SHP77 (cell line): ENCODE measurements around the gene DENND10.
"Not testable (repeated sequence)": the region's sequence is repeated elsewhere in the genome, so short reads cannot be mapped to it uniquely, and the experiment has no call there.

Experiments
- DNase-seq, 2 experiments: peaks; one replicate each; lab custom pipeline; 2025; lab: John Stamatoyannopoulos, UW

The DENND10 gene

DNA sequence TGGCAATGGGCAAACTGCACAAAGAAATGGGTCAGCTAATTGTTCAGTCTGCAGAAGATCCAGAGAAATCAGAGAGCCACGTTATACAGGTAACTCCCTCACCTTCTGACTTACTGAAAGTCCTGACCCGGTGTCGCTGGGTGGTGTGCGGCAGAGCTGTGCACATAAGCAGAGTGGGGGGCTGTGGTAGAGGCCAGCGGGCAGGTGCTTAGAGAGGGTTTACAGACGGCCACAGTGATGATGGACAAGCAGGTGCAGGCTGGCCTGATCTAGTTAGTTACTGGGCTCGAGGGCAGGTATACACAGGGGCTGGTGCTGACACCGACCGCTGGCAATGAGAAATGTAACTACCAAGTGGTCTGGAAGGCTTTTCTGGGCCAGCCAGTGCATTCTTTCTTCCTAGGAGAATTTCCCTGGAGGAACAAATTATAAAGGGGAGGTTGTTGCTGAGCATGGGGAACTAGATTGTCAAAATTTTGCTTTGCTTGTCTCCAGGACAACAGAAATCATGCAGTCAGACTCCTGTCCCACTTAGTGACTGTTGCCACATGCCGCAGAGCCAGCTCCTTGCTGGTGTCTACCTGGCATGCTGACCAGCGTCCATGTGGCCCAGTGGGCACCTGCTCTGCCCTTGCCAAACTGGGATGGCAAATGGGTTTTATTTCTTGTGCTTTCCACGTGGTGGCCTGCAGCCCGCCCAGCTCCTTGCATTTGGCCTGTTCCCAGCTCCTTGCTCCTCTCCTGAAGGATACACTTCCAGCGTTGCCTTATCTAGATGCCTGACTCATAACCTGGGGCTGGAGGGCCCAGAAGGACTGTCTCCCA lies 28.8 kb downstream of the DENND10 start:
- no peak for DNase-seq

DNA sequence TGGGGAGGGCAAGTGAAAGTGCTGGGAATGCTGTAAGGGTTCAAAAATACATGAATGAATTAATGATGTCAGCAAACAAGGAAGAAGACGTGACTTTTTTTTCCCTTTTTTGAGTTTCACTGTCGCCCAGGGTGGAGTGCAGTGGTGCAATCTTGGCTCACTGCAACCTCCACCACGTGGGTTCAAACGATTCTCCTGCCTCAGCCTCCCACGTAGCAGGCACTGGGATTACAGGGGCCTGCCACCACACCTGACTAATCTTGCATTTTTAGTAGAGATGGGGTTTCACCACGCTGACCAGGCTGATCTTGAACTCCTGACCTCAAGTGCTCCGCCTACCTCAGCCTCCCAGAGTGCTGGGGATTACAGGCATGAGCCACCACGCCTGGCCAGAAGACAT lies 30.0 kb downstream of the DENND10 start:
- DNase-seq = no peak

DNA sequence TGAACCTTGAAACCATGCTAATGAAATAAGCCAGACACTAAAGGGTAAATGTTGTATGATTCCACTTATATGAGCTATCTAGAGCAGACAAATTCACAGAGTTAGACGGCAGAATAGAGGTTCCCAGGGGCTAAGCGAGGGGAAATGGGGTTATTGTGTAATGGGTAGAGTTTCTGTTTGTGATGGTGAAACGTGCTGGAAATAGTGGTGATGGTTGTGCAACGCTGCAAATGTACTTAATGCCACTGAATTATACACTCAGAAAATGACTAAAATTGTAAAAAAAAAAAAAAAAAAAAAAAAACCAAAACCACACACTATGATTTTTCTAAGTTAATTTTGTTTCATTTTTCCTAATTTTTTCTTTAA lies 31.6 kb downstream of the DENND10 start:
- no peak for DNase-seq

DNA sequence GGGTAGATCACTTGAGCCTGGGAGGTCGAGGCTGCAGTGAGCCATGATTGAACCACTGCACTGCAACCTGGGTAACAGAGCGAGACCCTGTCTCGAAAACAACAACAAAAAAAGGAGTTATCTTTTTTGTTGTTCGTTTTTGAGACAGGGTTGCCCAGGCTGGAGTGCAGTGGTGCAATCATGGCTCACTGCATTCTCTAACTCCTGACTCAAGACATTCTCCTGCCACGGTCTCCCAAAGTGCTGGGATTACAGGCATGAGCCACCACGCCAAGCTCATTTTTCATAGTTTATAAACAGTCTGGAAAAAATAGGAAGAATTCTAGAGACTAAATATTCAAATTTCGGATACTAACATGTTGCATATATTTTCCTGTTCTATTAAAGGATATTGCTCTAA lies 32.2 kb downstream of the DENND10 start:
- no peak for DNase-seq

DNA sequence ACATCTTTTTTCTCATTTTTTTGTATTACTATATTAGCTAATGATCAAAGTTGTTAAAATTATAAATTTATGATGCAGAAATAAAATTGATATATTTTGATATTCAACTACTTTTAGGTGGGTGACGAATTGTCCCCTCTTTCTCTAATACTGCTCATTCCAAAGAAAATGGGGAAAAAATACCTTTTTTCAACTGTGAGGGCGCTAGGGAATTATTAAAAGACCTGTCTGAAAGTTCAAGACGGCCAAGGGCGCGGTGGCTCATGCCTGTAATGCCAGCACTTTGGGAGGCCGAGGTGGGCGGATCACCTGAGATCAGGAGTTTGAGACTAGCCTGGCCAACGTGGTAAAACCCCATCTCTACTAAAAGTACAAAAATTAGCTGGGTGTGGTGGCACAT lies 34.0 kb downstream of the DENND10 start:
- not testable (repeated sequence) for DNase-seq

DNA sequence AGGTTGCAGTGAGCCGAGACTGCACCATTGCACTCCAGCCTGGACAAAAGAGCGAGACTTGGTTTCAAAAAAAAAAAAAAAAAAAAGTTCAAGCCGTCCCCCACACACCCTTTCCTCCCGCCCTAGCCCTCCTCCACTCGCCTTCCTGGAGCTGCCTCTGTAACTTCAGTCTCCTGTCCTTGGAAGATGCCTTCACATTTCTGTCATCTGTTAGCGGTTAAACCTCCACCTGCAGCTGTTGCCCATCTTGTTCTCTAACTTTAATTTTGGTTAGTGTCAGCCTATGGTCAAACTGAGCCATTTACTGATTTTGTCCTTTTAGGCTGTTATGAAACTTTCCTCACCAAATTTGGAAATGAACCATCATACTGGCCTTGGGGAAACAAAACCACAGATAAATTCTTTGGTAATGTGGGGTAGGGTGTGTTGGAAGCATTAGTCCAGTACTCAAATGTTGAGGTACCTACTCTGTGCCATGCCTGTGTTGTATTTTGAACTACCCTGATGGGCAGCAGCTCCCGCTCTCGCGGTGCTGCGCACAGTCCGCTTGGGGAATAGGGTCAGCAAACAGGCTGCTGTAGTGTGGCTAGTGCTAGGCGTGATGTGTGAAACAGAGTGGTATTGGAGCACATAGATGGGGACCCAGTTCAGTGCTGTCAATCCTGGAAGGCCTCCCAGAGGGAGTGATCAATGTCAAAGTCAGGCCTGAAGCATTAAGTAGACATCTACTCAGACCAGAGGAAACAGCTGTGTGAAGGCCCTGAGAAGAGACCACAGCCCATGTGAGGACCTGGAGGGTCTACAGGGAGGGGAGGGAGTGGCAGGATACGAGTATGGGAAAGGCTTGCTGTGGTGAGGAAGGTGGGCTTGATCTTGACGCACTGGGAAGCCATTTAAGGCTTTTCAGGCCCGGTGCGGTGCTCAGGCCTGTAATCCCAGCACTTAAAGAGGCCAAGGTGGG lies 34.7 kb downstream of the DENND10 start:
- DNase-seq = no peak

DNA sequence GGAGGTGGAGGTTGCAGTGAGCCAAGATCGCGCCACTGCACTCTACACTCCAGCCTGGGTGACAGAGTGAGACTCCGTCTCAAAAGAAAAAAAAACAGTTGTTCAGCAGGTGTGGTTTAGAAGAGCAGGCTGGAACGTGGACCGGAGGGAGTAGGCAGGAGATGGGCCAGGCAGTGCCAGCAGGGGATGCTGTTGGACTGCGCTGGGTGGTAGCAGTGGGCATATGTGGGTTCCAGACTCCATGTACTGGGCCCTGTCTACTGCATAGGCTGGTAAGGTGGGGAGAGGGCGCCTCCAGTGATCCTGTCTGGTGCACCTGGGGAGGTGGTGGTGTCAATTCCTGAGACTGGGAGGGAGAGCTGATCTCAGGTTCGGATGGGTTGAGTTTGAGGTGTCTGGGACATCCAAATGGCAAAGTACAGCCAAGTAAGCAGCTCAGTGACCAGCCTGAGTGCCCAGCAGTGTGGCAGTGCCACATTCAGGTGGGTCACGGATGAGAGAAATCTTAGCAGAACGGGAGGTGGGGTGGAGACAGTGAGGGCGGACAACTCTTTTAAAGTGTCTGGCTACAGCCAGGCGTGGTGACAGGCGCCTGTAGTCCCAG lies 35.7 kb downstream of the DENND10 start:
- peak in 1 of 2 experiments; percentile 18 for DNase-seq

DNA sequence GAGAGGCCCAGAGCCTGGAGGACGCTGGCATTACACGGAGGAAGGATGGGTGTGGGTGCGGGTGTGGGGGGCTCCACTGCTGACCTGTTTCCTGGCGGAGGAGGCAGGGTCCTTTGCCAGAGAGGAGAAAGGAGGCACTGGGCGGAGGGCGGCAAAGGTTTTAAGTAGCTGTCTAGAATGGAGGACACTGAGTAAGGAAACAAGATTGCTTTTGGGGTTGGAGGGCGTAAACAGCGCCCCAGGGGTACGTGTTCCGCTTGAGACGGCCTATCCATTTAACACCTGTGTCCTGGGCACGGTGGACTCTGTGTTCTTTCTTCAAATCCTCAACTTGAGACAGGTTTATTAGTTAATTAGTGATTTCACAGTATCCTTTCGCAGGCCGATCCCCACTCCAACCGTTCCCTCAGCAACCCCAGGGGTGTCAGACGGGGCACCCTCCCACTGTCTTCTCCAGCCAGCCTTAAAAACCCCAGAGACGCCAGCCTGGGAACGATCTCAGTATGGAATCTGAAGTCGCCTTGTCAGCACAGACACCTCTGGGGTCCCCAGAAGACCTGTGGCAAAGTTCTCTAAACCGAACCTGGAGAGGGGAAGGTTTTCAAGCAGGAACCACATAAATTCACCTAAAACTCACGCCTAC lies 36.8 kb downstream of the DENND10 start:
- DNase-seq = no peak

DNA sequence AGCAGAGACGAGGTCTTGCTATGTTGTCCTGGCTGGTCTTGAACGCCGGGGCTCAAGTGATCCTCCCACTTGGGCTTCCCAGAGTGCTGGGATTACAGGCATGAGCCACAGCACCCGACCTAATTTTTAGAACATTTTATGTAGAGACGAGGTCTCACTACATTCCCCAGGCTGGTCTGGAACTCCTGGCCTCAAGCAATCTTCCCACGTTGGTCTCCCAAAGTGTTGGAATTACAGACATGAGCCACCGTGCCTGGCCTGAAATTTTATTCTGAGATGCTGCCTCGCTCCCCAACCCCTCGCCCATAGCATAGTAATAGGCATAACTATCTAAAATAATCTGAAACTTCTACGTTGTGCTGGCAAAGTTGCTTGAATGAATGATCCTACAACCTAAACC lies 39.7 kb downstream of the DENND10 start:
- no peak for DNase-seq

DNA sequence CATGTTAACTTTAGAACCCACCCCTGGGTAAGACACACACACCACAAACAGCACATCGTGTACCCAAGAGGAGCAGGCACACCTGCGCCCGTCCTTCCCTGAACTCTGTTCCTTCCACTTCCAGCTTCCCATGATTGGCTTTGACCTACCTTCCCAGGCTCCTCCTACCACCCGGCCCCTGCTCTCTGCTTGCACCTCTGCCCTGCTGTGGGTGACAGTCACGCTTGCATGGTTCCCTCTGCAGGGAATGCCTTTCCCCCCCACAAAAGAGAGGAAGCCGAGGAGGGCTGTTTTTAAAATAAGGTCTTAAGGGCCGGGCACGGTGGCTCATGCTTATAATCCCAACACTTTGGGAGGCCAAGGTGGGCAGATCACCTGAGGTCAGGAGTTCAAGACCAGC lies 45.2 kb downstream of the DENND10 start:
- DNase-seq = no peak

DNA sequence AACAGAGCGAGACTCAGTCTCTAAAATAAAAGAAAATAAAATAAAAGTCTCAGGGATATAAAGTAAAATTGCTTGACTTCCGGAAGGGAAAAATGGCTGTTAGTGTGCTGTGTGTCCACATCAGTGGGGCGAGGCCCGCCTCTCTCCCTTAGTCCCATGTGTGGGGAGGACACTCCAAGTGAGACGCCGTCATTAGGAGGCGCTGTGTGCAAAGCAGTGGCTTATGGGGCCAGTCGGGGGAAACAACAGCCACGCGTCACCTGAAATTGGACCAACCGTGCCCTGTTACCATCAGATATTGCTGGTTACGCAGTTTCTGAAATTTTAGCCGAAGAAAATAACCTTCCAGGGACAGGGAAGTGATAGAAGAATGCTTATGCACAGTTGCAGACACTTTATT lies 45.8 kb downstream of the DENND10 start:
- no peak for DNase-seq

DNA sequence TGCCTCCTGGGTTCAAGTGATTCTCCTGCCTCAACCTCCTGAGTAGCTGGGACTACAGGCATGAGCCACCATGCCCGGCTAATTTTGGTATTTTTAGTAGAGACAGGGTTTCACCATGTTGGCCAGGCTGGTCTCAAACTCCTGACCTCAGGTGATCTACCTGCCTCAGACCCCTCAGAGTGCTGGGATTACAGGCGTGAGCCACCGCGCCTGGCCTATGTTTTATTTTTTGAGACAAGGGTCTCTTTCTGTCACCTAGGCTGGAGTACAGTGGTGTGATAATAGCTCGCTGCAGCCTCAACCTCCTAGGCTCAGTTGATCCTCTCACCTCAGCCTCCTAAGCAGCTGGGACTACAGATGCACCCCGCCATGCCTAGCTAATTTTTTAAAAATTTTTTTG lies 47.7 kb downstream of the DENND10 start:
- not testable (repeated sequence) for DNase-seq

DNA sequence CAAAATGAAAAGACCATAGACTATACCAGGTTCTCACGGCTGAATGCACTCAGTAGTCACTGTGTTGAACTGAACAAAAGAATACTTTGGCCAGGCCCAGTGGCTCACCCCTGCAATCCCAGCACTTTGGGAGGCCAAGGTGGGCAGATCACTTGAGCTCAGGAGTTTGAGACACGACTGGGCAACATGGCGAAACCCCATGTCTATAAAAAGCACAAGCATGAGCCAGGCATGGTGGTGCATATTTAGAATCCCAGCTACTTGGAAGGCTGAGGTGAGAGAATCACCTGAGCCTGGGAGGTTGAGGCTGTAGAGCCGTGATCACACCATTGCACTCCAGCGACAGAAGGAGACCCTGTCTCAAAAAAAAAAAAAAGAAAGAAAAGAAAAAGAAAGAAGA lies 49.1 kb downstream of the DENND10 start:
- no peak for DNase-seq

DNA sequence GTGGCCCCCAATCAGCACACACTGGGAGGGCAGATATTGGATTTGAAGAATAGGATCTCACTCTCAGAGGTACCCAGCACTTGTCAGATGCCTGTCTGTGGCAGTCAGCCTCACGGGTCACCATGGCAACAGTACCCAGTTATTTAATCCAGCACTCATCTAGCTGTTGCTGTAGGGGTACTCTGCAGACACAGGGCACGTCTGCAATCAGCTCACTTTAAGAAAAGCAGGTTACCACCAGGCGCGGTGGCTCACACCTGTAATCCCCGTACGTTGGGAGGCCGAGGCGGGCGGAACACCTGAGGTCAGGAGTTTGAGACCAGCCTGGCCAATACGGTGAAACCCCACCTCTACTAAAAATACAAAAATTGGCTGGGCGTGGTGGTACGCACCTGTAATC lies 49.7 kb downstream of the DENND10 start:
- no peak for DNase-seq

DNA sequence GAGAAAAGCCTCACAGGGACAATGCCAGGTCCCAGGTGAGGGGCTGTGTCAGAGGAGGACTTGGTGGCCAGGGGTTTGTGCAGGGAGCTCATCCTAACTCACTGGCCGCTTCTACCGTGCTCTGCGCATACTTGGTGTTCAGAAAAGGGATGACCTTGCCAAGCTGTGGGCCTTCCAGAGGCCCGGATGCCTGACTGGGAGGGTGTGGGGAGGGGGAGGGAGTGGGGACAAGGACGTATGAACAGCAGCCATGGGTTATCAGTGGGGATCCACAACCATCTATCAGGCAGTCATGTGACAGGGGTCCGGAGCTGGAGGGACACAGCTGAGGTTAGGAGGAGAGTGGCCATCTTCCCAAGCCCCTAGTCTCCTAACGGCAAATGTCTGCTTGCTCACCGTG lies 55.4 kb downstream of the DENND10 start:
- no peak for DNase-seq

DNA sequence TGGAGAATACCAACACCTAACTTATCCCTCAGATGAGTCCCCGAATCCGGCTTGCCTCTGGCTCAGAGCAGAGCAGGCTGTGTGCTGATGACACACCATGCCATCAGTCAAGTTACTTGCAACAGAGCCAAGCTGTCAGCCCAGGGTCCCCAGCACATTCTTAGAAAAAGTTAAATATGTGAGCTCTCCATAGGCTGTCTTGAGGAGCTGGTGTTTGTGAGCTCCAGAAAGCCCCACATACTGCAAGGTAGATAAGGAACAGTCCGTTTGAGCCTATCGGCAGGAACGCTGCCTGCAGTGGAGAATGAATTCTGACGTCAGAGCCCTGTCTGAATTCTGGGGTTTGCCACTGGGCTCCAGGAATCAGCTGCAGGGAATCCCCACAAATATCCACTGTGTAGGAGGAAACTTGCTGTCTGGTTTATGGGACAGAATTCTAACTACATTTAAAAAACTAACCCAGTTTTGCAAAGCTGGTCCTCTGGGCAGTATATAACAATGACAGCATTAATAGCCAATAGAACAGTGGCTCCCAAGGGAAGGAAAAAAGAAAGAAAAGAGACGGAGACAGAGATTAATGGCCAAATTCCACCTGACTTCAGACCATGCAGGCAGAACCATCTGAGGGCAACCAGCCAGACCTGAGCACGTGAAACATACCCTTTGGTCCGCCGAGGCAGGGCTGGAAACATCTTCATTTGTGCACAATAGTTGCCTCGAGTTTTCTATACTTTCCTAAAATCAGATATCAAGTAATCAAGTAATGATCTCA lies 58.0 kb downstream of the DENND10 start:
- DNase-seq = no peak

DNA sequence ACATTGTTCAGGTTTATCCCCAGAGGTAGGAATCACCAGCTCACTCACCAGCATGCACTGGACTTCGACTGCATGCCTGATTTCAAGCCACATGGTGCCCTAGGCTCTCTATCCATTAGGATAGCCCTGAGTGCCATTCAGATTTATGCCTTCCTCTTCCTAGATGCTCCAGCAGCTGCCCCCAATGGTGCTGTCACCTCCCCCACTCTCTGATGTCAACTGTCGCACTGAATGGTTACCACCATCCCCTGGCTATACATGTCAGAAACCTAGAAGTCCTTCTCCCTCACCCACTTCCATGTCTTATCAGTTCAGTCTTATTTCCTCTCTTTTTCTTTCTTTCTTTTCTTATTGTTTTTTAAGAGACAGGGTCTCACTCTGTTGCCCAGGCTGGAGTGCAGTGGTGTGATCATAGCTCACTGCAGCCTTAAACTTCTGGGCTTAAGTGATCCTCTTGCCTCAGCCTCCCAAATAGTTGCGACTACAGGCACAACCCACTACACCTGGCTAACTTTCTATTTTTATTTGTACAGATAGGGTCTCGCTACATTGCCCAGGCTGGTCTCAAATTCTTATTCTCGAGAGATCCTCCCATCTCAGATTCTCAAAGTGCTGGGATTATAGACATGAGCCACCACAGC lies 58.7 kb downstream of the DENND10 start:
- no peak for DNase-seq

DNA sequence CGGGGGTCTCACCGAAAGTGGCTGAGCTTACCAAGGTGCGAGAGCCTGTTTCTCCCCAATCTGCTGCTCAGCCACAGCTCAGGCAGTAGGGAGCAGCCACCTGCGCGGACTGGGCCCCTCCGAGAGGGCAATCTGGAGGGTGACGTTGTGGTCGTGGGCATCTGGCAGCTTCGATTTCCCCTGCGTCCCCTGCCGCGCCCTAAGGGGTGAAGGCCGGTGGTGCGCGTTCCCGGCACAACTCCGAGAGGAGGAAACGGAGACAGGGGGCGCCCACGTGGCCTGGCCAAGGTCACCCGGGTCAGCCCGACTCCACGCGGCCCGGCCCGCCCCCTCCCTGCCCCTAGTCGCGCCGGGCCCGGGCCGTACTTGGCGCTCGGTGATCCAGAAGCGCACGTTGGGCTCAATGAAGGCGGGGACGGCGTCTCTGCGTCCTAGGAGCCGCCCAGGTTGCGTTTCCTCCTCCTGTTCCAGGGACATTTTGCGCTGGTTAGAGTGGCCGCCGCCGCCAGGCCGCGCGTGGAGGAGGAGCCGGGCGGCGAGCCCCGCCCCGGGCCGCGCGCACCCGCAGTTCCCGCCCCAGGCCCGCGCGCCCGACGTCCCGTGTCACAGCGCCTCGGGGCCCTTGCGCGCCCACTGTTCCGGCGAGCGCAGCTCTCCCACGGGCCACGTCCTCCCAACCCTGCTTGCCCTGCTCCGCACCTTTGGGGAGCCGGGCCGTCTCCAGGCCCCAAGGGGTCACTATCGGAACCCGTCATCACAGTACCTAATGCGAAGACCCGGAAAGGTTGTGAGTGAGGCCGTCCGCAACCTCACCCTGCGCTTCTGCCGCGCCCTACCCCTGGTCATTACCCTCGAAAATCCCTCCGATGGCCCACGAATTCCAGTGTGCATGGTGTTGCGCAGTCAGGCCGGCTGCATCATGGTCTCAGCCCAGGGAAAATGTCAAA lies 61.5 kb downstream of the DENND10 start, which contains the start of gene SFXN4:
Gene SFXN4 (minus strand): TSS at position 544 of the 947 bp plus-strand sequence. CDS start 67 bp downstream, at position 477.
- DNase-seq = peak; percentile 57 to 74

DNA sequence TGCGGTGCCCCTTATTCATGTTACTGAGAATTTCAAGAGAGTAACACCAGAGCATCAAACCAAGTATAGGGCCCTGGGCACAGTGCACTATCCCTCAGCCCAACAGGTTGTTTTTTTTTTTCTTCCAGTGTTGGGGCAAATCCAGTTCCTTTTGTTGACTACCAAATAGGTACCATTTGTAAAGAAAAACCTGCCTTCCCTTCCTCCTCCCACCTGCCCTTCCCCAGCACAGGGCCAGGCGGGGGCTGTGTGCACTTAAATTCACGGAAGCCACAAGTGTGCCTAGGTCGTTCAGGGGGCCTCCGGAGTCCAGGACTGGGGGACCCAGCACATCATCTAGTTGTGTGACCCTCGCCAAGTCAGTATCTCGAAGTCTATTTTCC lies 62.2 kb downstream of the DENND10 start:
- DNase-seq = no peak

DNA sequence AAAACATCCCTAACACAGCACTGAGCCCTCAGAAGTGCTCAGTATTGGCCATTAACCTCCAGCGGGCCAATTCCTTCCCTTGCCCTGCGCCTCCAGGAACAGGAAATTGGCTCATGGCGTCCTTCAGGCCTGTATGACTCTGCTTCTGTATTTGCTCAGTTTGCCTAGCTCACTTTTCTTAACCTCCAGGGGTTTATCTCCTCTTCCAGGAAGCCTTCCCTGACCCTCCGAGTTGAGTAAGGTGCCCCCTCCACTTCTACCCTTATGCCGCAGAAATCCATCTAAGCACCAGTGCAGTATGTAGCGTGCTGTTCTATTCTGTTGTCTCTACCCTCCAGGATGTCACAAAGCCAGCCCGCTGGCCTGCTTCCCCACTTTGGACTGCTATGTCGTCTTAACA lies 62.7 kb downstream of the DENND10 start:
- no peak for DNase-seq
